SK-N-MC (cell line): ENCODE results near the gene IDUA.

Experiments
- DNase-seq: peaks from one replicate; pipeline ENCODE4 v3.0.0-alpha.2; 2011; ENCODE audit warnings: low read depth, low spot score
- H3K27ac ChIP-seq: fragments of 200-600 bp; sonication (generic); 2 replicates; pipeline ENCODE4 v1.5.1; 2016; ENCODE audit warnings: mixed run types
- H3K36me3 ChIP-seq: fragments of 200-600 bp; sonication (generic); 2 replicates; pipeline ENCODE4 v1.6.1; 2017; ENCODE audit warnings: antibody characterized with exemption, low read length, mixed read lengths; ENCODE audit not compliant: insufficient read depth
- H3K4me3 ChIP-seq: fragments of 200-600 bp; sonication (generic); 2 replicates; pipeline ENCODE4 v1.5.1; 2016
- H3K9ac ChIP-seq: fragments of 200-600 bp; sonication (generic); 2 replicates; pipeline ENCODE4 v1.8.0; 2017; ENCODE audit warnings: mixed run types, mixed read lengths; ENCODE audit not compliant: insufficient read length
- H3K9me3 ChIP-seq: fragments of 200-600 bp; sonication (generic); 2 replicates; pipeline ENCODE4 v1.6.1; 2017; ENCODE audit warnings: low read depth, mild to moderate bottlenecking, antibody characterized with exemption, low read length, moderate library complexity, mixed read lengths
- EZH2 ChIP-seq: fragments of 200-600 bp; sonication (generic); IDR thresholded peaks from one replicate; pipeline ENCODE4 v1.6.1; 2017; ENCODE audit warnings: antibody characterized with exemption
- FOXP2 ChIP-seq: optimal IDR thresholded peaks from 2 replicates; pipeline ENCODE3; 2011; ENCODE audit warnings: mild to moderate bottlenecking, moderate library complexity; ENCODE audit not compliant: insufficient read depth; ENCODE audit errors: extremely low read length, control extremely low read depth
- POLR2AphosphoS5 ChIP-seq: IDR thresholded peaks from 2 replicates; pipeline ENCODE4 v1.6.1; 2012; ENCODE audit warnings: mild to moderate bottlenecking, low read depth, low read length, borderline replicate concordance

The IDUA gene

GRCh38 chr4:1040344-1041146 is 53.7 kb downstream of the IDUA start:
- no peak for TF ChIP-seq FOXP2
- no peak for TF ChIP-seq EZH2
- no peak for TF ChIP-seq POLR2AphosphoS5
- Histone ChIP-seq H3K36me3 (no peaks in the 10 kb centered on the region), H3K9me3 (no peaks in the 10 kb centered on the region), H3K27ac (no peak overlapping the region), H3K4me3 (no peak overlapping the region), H3K9ac (no peak overlapping the region)
- DNase-seq = no peak

DNA sequence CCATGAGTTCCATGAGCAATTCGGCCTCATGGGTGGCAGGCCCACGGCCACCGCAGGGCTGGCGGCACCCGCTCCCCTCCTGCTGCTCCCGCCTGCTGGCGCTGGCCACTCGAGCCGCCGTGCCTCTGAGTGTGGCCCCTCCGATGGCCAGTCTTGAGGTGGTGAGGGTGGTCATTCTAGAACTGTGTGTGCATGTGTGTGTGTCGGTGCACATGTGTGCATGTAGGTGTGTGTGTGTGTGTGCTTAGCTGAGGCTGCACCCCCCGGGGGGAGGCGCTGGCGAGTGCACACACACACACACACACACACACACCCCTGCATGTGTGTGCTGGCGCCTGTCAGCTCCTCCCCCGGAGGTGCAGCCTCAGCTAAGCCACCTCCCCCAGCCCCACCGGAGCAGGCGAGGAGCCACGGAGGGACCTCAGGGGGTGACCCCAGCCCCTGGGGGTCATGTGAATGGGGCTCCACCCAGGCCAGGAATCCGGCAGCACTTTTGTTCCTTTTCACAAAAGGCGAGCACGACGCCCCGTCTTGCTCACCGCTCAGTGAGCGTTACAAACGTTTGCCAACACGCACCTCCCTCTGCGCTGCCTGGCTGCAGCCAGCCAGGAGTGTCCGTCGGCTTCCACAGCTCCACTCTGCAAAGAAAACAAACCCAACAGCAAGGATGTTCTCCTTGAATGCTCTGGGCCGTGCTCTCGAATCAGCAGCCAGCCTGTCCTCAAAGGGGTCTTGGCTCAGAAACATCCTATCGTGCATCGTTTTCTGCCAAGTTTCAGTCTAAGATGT is 54.5 kb downstream of the IDUA start:
- no peaks in the 10 kb centered on the region for H3K36me3 ChIP-seq
- DNase-seq = no peak
- no peaks in the 10 kb centered on the region for H3K9me3 ChIP-seq
- no peak overlapping the region for H3K9ac ChIP-seq
- no peak for TF ChIP-seq EZH2
- TF ChIP-seq FOXP2 = no peak
- H3K4me3 ChIP-seq = no peak overlapping the region
- H3K27ac ChIP-seq = no peak overlapping the region

GRCh38 chr4:1041936-1042330 is 55.1 kb downstream of the IDUA start:
- DNase-seq = no peak
- Histone ChIP-seq H3K9ac (no peak overlapping the region), H3K36me3 (no peaks in the 10 kb centered on the region), H3K4me3 (no peak overlapping the region), H3K9me3 (no peaks in the 10 kb centered on the region), H3K27ac (no peak overlapping the region)
- TF ChIP-seq POLR2AphosphoS5 (no peak), FOXP2 (no peak), EZH2 (no peak)

GRCh38 chr4:1042352-1043055 is 55.7 kb downstream of the IDUA start:
- TF ChIP-seq FOXP2 = no peak
- no peak for TF ChIP-seq EZH2
- Histone ChIP-seq H3K9ac (no peak overlapping the region), H3K9me3 (no peaks in the 10 kb centered on the region), H3K27ac (no peak overlapping the region), H3K36me3 (no peaks in the 10 kb centered on the region), H3K4me3 (no peak overlapping the region)
- no peak for DNase-seq

GRCh38 chr4:1043162-1043561 is 56.3 kb downstream of the IDUA start:
- no peaks in the 10 kb centered on the region for H3K36me3 ChIP-seq
- no peak overlapping the region for H3K27ac ChIP-seq
- TF ChIP-seq FOXP2 = no peak
- no peak overlapping the region for H3K4me3 ChIP-seq
- no peak overlapping the region for H3K9ac ChIP-seq
- DNase-seq = no peak
- no peaks in the 10 kb centered on the region for H3K9me3 ChIP-seq

DNA sequence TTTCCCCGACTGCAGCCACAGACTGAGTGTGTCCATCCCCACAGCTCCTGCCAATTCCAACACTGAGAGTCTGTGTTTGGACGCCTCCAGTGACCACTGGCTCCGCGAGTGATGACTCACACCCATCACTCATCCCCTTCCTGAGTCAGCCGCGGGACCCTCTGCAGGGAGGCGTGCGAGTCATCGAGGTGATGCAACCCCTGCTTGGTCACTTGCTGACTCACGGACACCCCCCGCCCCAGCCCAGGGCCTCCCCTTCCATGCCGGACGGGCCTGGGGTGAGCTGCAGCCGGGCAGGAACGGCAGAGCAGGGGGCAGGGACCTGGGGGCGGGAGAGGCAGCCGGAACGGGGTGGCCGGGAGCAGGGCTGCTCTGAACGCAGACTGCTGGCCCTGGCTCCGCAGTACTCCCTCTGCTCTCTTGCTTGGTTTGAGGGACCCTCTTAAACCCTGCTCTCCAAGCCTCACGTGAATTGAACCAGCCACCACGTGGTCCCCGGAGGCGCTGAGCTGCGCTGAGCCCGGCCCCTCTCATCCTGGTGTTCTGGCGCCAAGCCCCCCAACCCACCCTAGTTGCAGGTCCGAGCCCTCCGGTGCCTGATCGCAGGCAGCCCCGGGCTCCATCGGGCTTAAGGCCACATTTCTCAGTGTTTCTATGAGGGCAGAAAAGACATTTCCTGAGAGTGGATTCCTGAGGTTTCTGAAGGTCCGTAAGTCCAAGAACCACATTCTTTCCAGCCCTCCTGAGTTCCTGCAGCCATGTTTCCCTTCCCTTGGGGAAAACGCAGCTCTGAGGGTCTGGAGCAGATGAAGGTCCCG is 57.0 kb downstream of the IDUA start:
- H3K27ac ChIP-seq = no peak overlapping the region
- H3K9ac ChIP-seq = no peak overlapping the region
- no peak overlapping the region for H3K4me3 ChIP-seq

GRCh38 chr4:1044469-1045192 is 57.8 kb downstream of the IDUA start:
- no peak for DNase-seq
- Histone ChIP-seq H3K27ac (no peak overlapping the region), H3K4me3 (no peak overlapping the region), H3K9ac (no peak overlapping the region), H3K9me3 (no peaks in the 10 kb centered on the region), H3K36me3 (no peaks in the 10 kb centered on the region)
- TF ChIP-seq FOXP2 (no peak), POLR2AphosphoS5 (no peak), EZH2 (no peak)

More for the DNA sequence above, 57.0 kb downstream of the IDUA start:
- DNase-seq = no peak
- Histone ChIP-seq H3K36me3 (no peaks in the 10 kb centered on the region), H3K9me3 (no peaks in the 10 kb centered on the region)
- TF ChIP-seq EZH2 = no peak
- TF ChIP-seq POLR2AphosphoS5 = no peak
- no peak for TF ChIP-seq FOXP2
